ENCODE measurements around the gene ADCY7.
A peak's percentile ranks its signal among the peaks of the same experiment; 100 is the strongest.

ADCY7 gene

DNA sequence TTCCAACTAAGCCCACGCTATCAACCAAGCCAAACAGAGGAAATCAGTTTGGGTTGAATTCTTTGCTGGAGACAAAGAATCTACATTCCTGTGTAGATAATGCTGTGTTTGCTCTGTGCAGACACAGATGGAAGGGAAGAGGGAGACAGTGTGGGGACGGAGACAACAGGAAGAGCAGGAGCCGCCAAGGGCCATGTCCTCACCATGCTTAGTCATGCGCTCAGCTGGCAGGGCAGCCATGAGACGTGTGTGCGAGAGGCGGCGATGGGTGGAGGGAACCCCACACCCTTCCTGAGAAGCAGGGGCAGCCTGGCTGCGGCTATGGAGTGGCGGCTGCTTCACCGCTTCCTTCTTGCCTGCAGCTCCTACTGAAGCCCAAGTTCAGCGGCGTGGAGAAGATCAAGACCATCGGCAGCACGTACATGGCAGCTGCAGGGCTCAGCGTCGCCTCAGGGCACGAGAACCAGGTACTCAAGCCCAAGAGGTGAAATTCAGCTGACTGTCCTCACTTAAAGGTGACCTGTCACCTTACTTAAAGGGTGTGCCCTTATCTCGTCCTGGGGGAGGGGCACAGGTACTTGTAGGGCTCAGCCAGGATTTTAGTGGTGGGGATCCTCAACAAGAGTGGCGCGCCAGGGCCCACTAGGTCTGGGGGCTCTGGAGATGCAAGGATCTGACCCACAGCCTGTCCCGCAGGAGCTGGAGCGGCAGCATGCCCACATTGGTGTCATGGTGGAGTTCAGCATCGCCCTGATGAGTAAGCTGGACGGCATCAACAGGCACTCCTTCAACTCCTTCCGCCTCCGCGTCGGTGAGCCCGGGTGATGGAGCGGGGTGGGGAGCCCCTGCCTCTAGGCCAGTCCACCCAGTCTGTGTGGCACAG lies 47.5 kb downstream of the ADCY7 start:
- no peak for DNase-seq (ENCODE audit: low read depth, low spot score)

DNA sequence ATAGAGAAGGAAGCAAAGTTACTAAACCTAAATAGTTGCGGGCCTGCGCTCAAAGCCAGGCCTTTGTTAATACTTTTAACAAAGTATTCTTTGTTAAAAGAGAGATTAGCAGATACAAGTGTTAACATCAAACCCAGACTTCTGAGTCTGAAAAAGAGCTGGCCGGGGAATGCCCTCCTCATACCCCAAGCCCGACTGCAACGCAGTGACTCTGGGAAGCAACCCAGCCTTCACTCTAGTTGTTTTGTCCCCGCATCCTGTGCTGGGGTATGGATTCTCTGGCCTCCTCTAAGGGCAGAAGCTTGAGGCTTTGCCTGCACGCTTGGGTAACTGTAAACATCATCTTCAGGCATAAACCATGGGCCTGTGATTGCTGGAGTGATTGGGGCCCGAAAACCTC lies 48.3 kb downstream of the ADCY7 start:
- DNase-seq (ENCODE audit: low read depth, low spot score): no peak

DNA sequence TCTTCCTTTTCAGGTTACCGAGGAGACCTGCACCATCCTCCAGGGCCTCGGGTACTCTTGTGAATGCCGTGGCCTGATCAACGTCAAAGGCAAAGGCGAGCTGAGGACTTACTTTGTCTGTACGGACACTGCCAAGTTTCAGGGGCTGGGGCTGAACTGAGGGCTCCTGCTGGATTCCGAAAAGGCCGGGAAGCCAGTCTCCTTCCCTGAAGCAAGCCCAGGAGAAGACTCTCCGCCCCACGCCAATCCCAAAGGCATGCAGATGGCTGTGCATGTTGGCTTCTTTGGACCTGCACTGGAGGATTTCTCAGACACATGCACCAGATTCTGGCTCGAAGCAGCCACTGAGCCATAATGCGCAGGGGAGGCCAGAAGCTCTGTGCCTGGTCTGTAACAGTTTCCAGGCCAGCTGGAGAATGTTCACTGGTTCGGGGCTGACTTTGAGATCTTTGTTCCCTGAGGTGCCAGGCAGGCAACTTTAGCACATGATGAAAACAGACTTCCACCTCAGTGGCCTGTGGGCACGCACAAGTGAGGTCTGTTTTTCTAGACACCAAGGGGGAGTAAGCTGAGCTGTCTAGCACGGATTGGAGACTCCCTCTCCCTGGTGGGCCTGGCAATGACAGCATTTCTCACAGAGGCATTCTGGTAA lies 49.1 kb downstream of the ADCY7 start:
- DNase-seq (ENCODE audit: low read depth, low spot score): no peak

DNA sequence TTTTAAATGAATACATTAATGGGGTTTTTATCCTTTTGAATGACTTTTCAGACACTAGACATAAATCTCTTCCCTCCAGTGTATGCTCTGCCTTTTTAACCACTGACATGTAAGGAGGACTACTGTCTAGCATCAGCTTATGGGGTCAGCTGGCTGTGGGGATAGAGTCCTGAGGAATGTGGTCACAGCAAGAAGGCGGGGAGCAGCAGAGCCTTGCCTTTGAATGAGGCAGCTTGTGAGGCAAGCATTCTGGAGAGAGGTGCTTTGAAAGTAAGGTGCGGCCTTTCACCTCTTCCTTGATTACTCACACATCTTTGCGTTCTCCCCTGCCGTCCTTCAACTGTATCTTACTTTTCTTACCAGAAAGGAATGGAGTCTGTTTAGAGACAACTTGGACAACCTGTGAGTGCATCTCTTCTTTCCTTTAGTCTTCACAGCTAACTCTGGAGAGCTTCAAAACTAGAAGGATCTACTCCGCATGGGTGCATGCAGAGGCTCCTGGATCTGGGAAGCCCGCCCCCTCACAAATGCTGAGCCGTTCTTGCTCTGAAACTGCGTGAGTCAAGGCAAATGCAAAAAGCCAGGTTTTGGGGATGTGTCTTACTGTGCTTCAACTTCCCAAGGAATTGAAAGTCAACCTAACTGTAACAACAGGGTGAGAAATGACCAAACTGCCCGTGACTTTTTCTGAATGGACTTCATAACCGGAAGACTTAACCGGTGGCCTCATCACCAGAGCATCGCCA lies 49.9 kb downstream of the ADCY7 start:
- no peak for DNase-seq (ENCODE audit: low read depth, low spot score)

DNA sequence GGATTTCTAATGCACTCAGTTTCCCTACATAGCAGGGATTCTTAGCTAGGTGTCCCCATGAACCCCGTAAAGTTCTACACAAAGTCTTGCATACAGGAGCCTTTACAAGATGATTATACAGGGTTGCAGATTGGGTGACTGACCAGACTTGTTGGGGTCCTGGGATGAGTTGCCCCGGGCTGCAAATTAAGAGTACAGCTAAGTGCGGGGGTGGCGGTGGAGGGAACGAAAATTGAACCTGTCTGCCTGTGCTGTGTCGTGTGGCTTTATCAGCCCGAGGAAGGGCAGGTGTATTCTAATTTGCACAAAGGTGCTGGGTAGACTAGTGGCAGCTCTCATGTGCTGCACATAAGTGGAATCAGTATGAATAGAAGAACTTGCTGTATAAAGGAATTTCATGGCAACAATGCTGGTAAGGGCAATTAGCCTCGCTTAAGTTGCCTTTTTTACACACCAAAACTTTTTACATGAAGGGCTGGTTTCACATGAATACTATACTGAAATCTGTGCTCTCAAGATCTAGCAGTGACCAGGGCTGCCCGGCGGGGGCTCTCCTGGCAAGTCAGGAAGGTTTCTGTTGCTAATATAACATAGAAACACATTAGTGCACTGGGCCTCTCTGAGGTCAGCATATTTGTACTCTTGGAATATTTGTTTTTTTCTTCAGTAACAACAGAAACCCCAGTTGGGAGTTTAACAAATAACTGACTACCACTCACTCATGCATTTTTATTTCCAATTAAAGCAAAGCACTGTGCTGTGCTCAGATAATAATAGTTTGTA lies 50.7 kb downstream of the ADCY7 start:
- DNase-seq (ENCODE audit: low read depth, low spot score): no peak

DNA sequence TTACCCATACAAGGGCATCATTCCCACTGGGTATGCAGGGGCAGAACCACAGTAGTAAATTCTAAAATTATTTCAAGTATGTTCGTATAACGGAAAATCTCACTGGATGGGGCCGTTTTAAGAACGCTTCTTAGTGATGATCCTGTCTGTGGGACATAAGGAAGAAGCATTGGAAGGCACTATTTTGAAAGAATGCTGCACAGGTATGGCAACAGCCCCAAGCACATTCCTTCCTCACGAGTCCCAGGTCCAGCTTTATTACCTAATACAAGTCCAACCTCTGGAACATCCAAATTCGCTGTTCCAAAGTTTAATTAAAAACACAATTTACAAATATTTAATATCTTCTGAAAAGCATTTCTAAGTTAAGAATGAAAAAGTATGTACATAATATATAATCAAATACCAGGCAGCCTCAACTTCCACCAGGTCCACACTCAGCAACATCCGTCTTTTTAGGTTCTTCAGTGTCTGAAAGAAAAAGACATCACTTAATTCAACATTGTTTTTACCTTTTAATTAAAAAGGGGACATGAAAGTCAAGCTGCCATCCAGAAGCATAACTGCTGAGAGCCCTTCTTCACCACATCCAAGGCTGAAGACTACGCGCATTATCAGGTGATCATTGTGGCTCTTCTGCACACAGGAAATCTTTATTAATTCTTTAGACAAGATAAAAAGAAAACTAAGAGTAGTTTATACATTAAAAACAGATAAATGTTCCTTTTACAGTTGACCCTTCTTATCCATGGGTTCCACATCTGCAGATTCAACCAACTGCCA lies 52.6 kb downstream of the ADCY7 start:
- DNase-seq (ENCODE audit: low read depth, low spot score): no peak

DNA sequence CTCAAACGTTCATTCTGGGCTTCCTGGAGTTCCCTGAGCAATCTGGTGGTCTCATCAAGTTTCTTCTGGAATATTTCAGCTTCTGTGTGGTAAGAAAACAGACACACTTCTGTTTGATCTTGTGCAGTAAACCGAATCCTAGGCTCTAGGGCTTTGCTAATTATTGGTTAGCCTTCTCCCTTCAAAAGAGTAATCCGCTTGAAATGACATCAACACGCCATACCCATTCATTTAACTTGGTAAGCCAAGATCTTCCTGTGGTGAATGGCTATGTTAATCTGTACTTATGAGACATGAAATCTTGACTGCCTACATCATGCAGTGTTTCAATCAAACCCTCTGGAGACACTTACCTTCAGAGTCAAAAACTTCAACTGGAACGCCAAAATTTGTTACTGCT lies 54.0 kb downstream of the ADCY7 start:
- no peak for DNase-seq (ENCODE audit: low read depth, low spot score)

DNA sequence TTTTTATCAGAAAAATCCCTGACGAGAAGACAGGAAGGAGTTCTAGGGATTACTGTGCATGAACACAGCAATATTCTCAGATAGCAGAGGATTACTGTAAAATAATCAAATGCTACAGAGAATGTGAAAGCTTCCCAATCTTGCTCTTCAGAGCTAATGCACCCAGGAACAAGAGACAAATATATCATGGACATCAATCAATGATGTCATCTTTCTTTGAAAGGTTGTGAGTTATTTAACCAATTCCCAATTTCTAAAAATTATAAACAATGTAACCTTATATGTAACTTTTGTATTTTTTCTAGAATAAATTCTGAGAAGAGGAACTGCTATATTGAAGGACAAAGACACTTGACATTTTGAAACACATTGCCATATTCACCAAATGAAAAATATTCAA lies 56.0 kb downstream of the ADCY7 start:
- no peak for DNase-seq (ENCODE audit: low read depth, low spot score)

DNA sequence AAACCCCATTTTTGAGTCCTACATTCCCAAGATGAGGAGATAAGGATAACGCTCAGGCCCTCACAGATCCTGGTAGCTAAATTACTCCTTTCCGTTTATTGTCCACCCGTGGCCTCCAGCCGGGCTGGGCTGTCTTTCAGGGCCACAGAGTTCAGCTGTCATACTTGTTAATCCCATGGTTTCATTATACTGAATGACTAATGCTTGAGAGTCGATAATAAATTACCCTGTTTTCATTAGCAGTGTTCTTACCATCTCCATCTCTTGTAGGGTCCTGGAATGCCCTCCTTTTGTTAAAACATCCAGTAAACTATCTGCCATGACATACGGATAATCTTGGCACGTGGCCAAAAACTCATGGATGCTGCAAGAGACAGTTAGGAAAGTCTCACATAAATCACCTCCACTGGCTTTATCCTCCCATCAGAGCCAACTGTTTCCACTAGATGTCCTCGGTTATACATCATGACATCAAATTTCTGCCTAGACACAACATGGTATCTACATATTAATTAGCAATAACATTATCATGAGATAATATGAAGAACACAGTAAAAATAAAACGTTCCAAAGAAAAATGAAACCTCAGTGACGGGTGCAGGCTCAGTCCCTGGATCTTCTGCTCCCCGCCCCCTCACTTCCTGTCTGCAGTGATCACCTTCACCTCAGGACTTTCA lies 57.1 kb downstream of the ADCY7 start:
- no peak for DNase-seq (ENCODE audit: low read depth, low spot score)

DNA sequence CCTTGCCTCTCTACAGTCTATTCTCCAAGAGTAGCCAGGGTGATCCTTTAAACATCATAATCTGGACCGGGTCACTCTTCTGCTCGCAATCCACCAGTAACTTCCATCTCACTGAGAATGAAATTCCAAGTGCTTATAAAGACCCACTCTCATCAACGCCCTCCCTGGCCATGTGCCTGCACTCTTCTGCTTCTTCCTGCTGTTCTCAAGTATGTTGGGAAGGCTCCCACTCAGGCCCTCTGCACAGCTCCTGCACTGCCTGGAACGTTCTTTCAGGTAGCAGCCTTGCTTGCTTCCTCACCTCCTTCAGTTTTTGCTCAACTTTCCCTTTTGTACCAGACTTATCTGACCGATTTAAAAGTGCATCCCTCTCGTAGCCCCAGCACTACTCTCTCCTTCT lies 58.0 kb downstream of the ADCY7 start:
- no peak for DNase-seq (ENCODE audit: low read depth, low spot score)

DNA sequence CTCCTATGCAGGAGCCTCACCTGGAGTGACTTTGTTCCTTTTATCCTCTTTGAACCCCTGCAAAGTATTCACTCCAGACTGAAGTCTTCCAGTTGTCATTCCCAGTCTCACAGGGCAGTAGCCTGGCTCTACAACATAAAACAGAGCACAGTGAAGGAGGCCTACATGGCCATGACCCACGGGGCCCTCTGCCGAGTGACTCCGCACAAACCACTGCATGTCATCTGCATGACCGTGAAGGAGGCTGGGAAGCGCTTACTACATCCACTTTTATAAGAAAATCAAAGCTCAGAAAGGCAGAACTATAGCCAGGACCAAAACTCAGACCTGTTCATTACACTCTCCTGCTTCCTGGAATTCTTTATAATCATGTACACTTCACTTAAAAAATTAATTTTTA lies 59.9 kb downstream of the ADCY7 start:
- DNase-seq (ENCODE audit: low read depth, low spot score): no peak

DNA sequence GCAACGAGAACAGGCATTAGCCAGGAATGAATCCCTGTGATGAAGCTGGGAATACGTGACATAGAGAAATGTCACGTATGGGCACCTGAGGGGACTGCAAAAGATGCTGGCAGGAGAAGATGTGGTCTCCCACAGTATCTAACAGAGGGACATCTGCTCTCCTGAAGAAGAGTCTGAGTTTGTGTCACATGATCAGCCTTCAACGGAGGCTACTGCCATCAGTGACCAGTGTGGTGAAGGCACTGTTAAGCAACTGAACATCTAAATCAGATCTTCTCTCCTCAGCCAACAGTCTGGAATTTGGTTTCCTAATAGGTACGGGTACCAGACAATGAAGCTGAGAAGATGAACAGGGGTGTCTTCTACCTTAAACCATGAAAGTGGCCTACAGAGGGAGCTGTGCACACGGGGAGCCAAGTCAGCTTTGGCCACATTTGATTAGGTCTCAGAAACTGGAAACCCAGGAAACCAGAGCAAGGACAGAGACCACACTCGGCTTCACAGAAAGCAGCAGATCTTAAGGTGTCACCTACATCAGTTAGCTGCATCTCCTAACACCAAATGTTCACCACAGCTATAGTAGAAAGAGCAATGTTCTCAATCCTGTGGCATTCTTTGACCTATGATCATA lies 60.6 kb downstream of the ADCY7 start:
- DNase-seq (ENCODE audit: low read depth, low spot score): peak; percentile 21

DNA sequence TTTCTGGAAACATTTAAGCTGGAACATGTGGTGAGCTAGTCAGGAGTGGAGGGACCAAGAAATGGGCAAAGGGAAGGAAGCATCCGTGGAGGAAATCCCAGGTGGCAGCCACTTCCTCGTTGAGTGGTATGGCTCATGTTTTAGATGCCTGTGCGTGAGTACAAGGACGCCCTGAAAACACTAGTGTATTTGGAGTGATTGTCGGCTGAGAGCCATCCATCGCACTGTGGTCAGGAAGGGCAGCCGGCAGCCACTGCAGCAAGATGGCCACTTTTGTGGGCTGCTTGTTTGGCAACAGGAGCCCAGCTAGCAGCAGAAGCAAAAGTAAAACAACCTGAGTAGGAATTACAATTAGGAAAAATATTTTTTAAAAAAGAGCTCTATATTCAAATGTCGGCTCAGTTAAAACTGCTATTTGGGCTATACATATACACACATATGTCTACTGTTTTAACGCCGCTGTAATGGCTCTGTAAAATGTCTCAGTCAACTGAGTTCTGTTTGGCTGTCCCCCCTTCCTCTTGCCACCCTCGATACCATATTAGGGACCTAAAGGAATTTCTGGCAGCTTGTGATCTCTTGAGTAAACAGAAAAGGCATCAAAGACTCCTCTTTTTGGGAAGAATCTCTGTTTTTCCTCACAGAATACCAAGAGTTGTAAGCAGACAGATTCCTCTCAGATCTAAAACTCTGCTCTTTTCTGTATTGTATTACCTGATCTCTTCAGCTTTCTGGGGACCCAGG lies 63.3 kb downstream of the ADCY7 start:
- DNase-seq (ENCODE audit: low read depth, low spot score): no peak

DNA sequence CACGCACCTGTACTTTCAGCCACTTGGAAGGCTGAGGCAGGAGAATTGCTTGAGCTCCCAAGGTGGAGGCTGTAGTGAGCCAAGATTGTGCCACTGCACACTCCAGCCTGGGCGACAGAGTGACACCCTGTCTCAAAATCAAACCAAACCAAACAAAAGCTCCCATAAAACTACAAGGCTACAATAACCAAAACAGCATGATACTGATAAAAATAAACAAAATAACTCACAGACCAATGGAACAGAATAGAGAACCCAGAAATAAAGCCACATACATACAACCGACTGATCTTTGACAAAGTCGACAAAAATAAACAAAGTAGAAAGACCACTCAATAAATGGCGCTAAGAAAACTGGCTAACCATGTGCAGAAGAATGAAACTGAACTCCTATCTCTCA lies 65.2 kb downstream of the ADCY7 start:
- DNase-seq (ENCODE audit: low read depth, low spot score): no peak

DNA sequence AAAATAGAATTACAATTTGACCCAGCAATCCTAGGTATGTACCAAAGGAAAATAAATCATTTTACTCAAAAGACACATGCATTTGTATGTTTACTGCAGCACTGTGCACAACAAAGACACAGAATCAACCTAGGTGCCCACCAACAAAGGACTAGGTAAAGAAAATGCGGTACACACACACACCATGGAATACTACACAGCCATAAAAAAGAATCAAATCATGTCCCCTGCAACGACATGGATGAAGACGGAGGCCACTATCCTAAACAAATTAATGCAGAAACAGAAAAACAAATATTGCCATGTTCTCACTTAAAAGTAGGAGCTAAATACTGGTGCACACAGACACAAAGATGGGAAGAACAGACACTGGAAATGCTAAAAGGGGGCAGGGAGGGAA lies 66.2 kb downstream of the ADCY7 start:
- no peak for DNase-seq (ENCODE audit: low read depth, low spot score)

DNA sequence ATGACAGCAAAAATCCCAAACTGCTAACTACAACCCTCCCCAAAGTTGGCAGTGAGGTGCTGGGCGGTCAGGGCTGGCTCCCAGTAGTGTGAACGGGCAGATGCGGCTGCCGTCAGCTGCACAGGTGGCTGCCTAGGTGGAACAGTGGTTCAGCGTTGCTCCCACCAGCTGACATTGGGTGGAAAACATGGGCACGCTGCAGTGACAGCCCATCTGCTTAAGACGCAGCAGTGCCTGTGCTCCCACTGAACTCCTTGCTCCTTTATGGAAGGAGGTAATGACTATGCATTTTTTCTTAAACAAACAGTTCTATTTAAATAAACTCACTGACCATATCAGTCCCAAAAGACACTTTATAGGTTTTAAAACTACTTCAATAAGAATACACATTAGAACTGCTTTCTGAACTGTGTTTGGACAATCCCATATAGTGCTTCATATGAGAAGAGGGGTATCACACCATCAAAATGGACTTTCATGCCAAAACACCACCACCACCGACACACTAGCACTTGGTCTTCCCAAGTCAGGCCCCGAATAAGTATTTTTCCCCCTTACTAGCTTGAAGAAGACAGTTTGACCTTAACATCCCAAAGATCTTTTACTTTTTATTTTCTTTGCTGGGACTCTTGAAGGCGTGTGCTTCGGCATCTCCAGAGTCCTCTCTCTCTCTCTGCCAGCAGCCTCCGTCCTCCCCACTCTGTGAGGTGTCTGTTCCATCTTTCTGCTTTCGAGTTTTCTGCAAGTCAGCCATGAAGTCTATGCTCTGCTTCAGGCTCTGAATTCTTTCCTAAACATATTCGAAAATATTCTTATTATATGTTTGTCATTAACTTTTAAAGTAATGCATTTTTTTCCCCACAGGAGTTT lies 68.0 kb downstream of the ADCY7 start:
- no peak for DNase-seq (ENCODE audit: low read depth, low spot score)

DNA sequence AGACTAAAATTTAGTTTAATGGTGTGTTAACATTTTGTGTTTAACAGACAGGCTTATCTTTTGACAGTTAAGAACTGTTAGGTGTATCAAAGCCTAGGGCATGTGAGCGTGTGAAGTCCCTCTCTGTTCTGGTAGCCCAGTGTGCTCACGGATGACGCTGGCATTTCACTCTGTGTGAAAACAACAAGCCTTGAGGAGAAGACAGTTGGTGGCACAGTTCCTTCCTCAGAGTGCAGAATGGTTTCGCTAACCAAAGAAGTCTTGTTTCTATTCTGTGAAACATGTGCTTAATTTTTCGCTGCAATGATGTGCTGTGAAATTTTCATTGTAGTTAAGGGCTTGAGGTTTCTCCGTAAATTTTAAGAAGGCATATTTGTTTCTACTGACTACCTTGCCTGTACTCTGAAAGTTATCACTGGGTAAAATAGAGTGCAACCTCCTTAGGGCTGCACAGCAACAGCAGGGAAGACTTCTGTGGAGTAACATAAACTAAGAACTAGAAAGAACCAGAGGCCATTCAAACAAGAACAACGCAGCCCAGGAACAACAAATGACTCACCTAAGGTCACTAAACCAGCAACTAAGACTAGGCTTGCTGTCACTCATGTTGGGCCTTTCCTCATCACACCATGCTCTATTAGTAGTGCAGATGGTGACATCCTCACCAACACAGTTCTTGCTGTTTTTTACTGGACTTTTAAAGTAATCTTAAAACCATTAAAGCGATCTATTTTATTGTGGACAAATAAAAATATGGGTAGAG lies 69.0 kb downstream of the ADCY7 start:
- no peak for DNase-seq (ENCODE audit: low read depth, low spot score)

DNA sequence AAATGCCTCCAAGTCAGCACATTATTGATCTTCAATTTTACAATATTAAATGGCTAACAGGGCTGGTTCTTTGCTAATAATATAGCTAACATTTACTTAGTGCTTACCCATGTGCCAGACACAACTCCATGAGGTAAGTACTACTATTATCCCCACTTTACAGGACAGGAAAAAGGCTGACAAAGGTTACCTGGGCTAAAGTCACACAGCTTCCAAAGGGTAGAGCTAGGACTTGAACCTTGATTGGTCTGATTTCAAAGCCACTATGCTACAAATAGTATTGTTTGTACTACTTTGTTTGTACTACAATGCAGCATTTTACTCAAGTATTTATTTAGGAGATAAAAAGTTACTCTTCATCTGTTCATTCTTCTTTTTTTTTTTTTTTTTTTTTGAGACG lies 70.5 kb downstream of the ADCY7 start:
- no peak for DNase-seq (ENCODE audit: low read depth, low spot score)
